CD4-positive, CD25-positive, alpha-beta regulatory T cell (primary cell): ENCODE results near the gene ZNF205. TPM values are rescaled to one million over a fixed set of nuclear protein-coding genes. Genes with fewer than 3 reads are reported as not detected.
"Not testable (repeated sequence)": the region's sequence is repeated elsewhere in the genome, so short reads cannot be mapped to it uniquely, and the experiment has no call there.

Source experiments
- ATAC-seq, 2 donors: fragments of 150-1000 bp; cut with Tn5 transposase; one replicate each; pipeline ENCODE4 v1.10.0; 2021; ENCODE audit warnings: low read depth in 2 of 2, moderate number of reproducible peaks in 2 of 2, moderate library complexity in 1 of 2
- DNase-seq, 3 donors: peaks; one replicate each; pipeline versions ENCODE4 v3.0.0 to v3.0.0-alpha.2; 2012 to 2022; ENCODE audit warnings: mixed read lengths in 1 of 3
- H3K27ac ChIP-seq: one replicate; pipeline ENCODE4 v1.7.0; 2013; ENCODE audit warnings: mild to moderate bottlenecking, low read length; ENCODE audit not compliant: insufficient read depth, poor library complexity, severe bottlenecking
- H3K27me3 ChIP-seq: one replicate; pipeline ENCODE4 v1.7.0; 2013; ENCODE audit warnings: low read length; ENCODE audit not compliant: control insufficient read depth, insufficient read depth
- H3K36me3 ChIP-seq: one replicate; pipeline ENCODE4 v1.7.0; 2013; ENCODE audit warnings: mild to moderate bottlenecking, low read length, moderate library complexity; ENCODE audit not compliant: control insufficient read depth, insufficient read depth
- H3K4me1 ChIP-seq: 2 replicates; pipeline ENCODE4 v1.7.0; 2013; ENCODE audit warnings: mild to moderate bottlenecking, low read length; ENCODE audit not compliant: insufficient read depth, control insufficient read depth, poor library complexity, severe bottlenecking
- H3K4me3 ChIP-seq: one replicate; pipeline ENCODE4 v1.7.0; 2013; ENCODE audit warnings: low read depth, mild to moderate bottlenecking, low read length, moderate library complexity
- H3K9me3 ChIP-seq, 2 experiments: 1 replicate in 1 of 2; 2 replicates in 1 of 2; pipeline ENCODE4 v1.7.0; 2013; ENCODE audit warnings: low read length in 2 of 2, mild to moderate bottlenecking in 1 of 2, moderate library complexity in 1 of 2; ENCODE audit not compliant: control insufficient read depth in 2 of 2
- H3K27ac Mint-ChIP-seq, 3 donors: one replicate each; pipeline ENCODE4 v1.8.0; 2020 to 2022; ENCODE audit warnings: mild to moderate bottlenecking in 3 of 3, mixed read lengths in 3 of 3, moderate library complexity in 2 of 3
- H3K27me3 Mint-ChIP-seq: one replicate; pipeline ENCODE4 v1.8.0; 2022; ENCODE audit warnings: mild to moderate bottlenecking, mixed read lengths
- H3K36me3 Mint-ChIP-seq: one replicate; pipeline ENCODE4 v1.8.0; 2020; ENCODE audit warnings: mixed read lengths
- H3K4me1 Mint-ChIP-seq, 4 donors: one replicate each; pipeline ENCODE4 v1.8.0; 2020 to 2022; ENCODE audit warnings: mixed read lengths in 4 of 4, mild to moderate bottlenecking in 1 of 4
- H3K4me3 Mint-ChIP-seq, 4 donors: one replicate each; pipeline ENCODE4 v1.8.0; 2020 to 2022; ENCODE audit warnings: mild to moderate bottlenecking in 4 of 4, mixed read lengths in 4 of 4, moderate library complexity in 3 of 4
- H3K9me3 Mint-ChIP-seq, 7 donors: one replicate each; pipeline ENCODE4 v1.8.0; 2020 to 2022; ENCODE audit warnings: mixed read lengths in 7 of 7, mild to moderate bottlenecking in 3 of 7, moderate library complexity in 2 of 7
- polyA plus RNA-seq, 4 donors: library from polyadenylated mRNA; unstranded; fragments of 300-500 nt; fragmentation: Illumina TruSeq; gene quantifications; one replicate each; pipeline ENCODE4 v1.2.3, GENCODE V29; 2021
- total RNA-seq: library from RNA; stranded (reverse); gene quantifications from one replicate; pipeline ENCODE4 v1.2.3, GENCODE V29; 2022

The ZNF205 gene
- total and polyA plus RNA-seq, 5 donors from 2014 or later = not detected

- Histone ChIP-seq H3K4me3 (no peak overlapping the region), H3K27me3 (no peaks in the 10 kb centered on the region), H3K9me3 (no peaks in the 10 kb centered on the region), H3K4me1 (peaks cover 18% of the 10 kb centered on the region), H3K36me3 (peaks cover 14% of the 10 kb centered on the region), H3K27ac (no peak overlapping the region)
- ATAC-seq (no peak), DNase-seq (no peak)
- peak overlapping the region in 1 of 4 donors; percentile 70 for H3K4me3 Mint-ChIP-seq
- H3K9me3 Mint-ChIP-seq = no peaks in the 10 kb centered on the region
- H3K27ac Mint-ChIP-seq = no peak overlapping the region
- H3K36me3 Mint-ChIP-seq = peaks cover 10% of the 10 kb centered on the region
- no peaks in the 10 kb centered on the region for H3K27me3 Mint-ChIP-seq
- H3K4me1 Mint-ChIP-seq = peaks cover 4 to 45% (median 14%) of the 10 kb centered on the region in 4 donors
Observed at GRCh38 chr16:3138342-3138741, 26.0 kb downstream of the ZNF205 start.

DNA sequence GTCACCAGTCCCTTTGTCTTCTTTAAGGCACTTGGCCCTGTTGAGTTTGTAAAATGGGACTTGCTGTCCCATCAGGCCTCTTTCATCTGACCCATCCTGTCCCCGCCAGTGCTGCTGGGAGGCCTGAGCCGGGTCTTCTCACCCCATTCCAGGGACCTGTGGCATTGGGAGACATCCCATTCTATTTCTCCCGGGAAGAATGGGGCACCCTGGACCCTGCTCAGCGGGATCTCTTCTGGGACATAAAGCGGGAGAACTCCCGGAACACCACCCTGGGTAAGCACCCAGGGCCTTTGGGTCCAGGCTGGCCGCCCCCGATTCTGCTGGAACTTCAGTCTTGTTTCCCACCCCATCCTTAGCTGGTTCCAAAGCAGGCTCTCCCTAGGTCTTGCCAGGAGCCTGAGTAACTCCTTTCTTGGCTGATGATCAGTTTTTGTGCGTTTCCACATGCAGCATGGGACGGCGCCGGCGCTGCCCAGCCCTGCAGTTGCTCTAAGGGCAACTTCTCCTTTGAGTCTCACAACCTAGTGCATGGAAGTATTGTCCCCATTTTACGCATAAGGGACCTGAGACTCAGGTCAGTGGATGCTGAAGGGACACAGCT lies 26.5 kb downstream of the ZNF205 start:
- Mint-ChIP-seq H3K9me3 (no peaks in the 10 kb centered on the region), H3K36me3 (peaks cover 10% of the 10 kb centered on the region), H3K27me3 (no peaks in the 10 kb centered on the region), H3K27ac (no peak overlapping the region), H3K4me3 (peak overlapping the region in 2 of 4 donors; percentile 70 to 83), H3K4me1 (peaks cover under 1 to 40% (median 11%) of the 10 kb centered on the region in 4 donors)
- Histone ChIP-seq H3K4me1 (peaks cover 15% of the 10 kb centered on the region), H3K27me3 (no peaks in the 10 kb centered on the region), H3K27ac (no peak overlapping the region), H3K9me3 (no peaks in the 10 kb centered on the region), H3K4me3 (no peak overlapping the region), H3K36me3 (peaks cover 14% of the 10 kb centered on the region)
- no peak for ATAC-seq
- DNase-seq = no peak

DNA sequence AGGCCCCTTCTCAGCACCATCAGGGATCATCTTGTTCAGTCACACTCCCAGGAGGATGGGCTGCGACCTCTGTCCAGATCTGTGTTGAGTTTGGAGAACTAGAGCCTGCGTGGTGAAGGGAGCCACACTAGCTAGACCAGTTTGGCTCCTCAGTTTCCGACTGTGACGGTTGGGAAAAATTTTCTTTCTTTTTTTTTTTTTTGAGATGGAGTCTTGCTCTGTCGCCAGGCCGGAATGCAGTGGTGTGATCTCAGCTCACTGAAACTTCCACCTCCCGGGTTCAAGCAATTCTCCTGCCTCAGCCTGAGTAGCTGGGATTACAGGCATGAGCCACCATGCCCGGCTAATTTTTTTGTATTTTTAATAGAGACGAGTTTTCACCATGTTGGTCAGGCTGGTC lies 27.2 kb downstream of the ZNF205 start:
- ATAC-seq, H3K9me3 Mint-ChIP-seq, H3K27me3 Mint-ChIP-seq, H3K27me3 ChIP-seq, H3K4me3 ChIP-seq, H3K27ac ChIP-seq, DNase-seq, H3K4me3 Mint-ChIP-seq, H3K4me1 ChIP-seq, H3K27ac Mint-ChIP-seq, H3K9me3 ChIP-seq: not testable (repeated sequence)
- peaks cover 10% of the 10 kb centered on the region for H3K36me3 Mint-ChIP-seq
- H3K4me1 Mint-ChIP-seq = peaks cover 0 to 36% (median 6%) of the 10 kb centered on the region in 4 donors
- peaks cover 14% of the 10 kb centered on the region for H3K36me3 ChIP-seq

GRCh38 chr16:3140603-3141427 lies 28.4 kb downstream of the ZNF205 start:
- no peak overlapping the region for H3K27ac Mint-ChIP-seq
- peaks cover 14% of the 10 kb centered on the region for H3K36me3 ChIP-seq

DNA sequence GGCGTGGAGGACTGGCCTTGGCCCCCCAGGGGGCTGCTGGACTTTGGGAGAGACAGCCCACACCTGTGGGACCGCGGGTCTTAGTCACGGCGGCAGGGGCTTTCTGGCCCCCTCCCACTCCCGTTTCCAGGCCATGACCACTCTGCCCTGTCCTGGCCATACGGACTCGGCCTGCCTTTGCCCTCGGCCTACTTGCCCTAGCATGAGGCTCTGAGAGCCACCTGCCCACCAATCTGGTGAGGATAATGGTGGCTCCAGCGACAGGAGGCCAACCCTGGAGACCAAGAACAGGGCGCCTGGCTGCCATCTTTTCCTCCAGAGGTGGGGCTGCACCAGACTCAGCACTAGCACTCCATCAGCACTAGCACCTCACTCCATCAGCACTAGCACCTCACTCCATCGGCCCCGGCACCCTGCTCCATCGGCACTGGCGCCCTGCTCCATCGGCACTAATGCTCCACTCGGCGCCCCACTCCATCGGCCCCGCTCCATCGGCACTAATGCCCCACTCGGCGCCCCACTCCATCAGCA lies 29.5 kb downstream of the ZNF205 start:
- DNase-seq (no peak), ATAC-seq (no peak)
- Mint-ChIP-seq H3K27ac (no peak overlapping the region), H3K4me3 (peak overlapping the region in 1 of 4 donors; percentile 51), H3K27me3 (no peaks in the 10 kb centered on the region), H3K9me3 (no peaks in the 10 kb centered on the region), H3K36me3 (peaks cover 10% of the 10 kb centered on the region), H3K4me1 (peaks cover 0 to 19% (median 0%) of the 10 kb centered on the region in 4 donors)
- Histone ChIP-seq H3K27ac (no peak overlapping the region), H3K4me1 (no peaks in the 10 kb centered on the region), H3K9me3 (no peaks in the 10 kb centered on the region), H3K36me3 (peaks cover 14% of the 10 kb centered on the region), H3K27me3 (no peaks in the 10 kb centered on the region), H3K4me3 (no peak overlapping the region)

More at GRCh38 chr16:3140603-3141427, 28.4 kb downstream of the ZNF205 start:
- DNase-seq (no peak), ATAC-seq (no peak)
- Mint-ChIP-seq H3K27me3 (no peaks in the 10 kb centered on the region), H3K9me3 (no peaks in the 10 kb centered on the region), H3K4me1 (peaks cover 0 to 26% (median 3%) of the 10 kb centered on the region in 4 donors), H3K36me3 (peaks cover 10% of the 10 kb centered on the region), H3K4me3 (no peak overlapping the region)
- no peak overlapping the region for H3K27ac ChIP-seq
- no peak overlapping the region for H3K4me3 ChIP-seq
- no peaks in the 10 kb centered on the region for H3K27me3 ChIP-seq
- H3K4me1 ChIP-seq = peaks cover 4% of the 10 kb centered on the region
- H3K9me3 ChIP-seq = no peaks in the 10 kb centered on the region

DNA sequence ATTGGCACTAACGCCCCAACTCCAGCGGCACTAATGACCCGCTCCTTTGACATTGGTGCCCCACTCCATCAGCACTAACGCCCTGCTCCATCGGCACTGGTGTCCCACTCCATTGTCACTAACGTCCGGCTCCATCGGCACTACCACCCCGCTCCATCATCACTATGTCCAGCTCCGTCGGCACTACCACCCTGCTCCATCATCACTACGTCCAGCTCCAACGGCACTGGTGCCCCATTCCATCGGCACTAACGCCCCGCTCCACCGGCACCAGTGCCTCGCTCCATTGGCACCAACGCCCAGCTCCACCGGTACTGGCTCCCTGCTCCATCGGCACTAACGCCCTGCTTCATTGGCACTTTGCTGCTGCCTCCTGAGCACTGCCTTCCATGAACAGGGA lies 29.9 kb downstream of the ZNF205 start:
- no peak overlapping the region for H3K4me3 ChIP-seq
- peaks cover 14% of the 10 kb centered on the region for H3K36me3 ChIP-seq
- no peak overlapping the region for H3K27ac ChIP-seq
- DNase-seq (no peak), ATAC-seq (no peak)
- H3K4me1 Mint-ChIP-seq = peaks cover 0 to 16% (median 0%) of the 10 kb centered on the region in 4 donors
- no peaks in the 10 kb centered on the region for H3K27me3 ChIP-seq
- H3K4me1 ChIP-seq = no peaks in the 10 kb centered on the region
- no peaks in the 10 kb centered on the region for H3K27me3 Mint-ChIP-seq
- peaks cover 10% of the 10 kb centered on the region for H3K36me3 Mint-ChIP-seq
- H3K4me3 Mint-ChIP-seq = peak overlapping the region in 2 of 4 donors; percentile 50 to 51
- H3K9me3 Mint-ChIP-seq = no peaks in the 10 kb centered on the region
- no peak overlapping the region for H3K27ac Mint-ChIP-seq
- H3K9me3 ChIP-seq = no peaks in the 10 kb centered on the region

- Mint-ChIP-seq H3K27ac (no peak overlapping the region), H3K27me3 (no peaks in the 10 kb centered on the region), H3K36me3 (peaks cover 10% of the 10 kb centered on the region), H3K9me3 (no peaks in the 10 kb centered on the region), H3K4me1 (peaks cover 0 to 13% (median 0%) of the 10 kb centered on the region in 4 donors), H3K4me3 (no peak overlapping the region)
- H3K4me1 ChIP-seq = no peaks in the 10 kb centered on the region
- H3K4me3 ChIP-seq = no peak overlapping the region
- DNase-seq (no peak), ATAC-seq (no peak)
- no peak overlapping the region for H3K27ac ChIP-seq
- peaks cover 14% of the 10 kb centered on the region for H3K36me3 ChIP-seq
- no peaks in the 10 kb centered on the region for H3K9me3 ChIP-seq
- H3K27me3 ChIP-seq = no peaks in the 10 kb centered on the region
Observed at GRCh38 chr16:3142770-3143169, 30.4 kb downstream of the ZNF205 start.
